Measurements from ENCODE around the gene SLC30A2. TPM values are rescaled to one million over a fixed set of nuclear protein-coding genes. Genes with fewer than 3 reads are reported as not detected.
A peak's percentile ranks its signal among the peaks of the same experiment; 100 is the strongest.

SLC30A2 gene
- polyA plus RNA-seq, 3 donors, result not detected

DNA sequence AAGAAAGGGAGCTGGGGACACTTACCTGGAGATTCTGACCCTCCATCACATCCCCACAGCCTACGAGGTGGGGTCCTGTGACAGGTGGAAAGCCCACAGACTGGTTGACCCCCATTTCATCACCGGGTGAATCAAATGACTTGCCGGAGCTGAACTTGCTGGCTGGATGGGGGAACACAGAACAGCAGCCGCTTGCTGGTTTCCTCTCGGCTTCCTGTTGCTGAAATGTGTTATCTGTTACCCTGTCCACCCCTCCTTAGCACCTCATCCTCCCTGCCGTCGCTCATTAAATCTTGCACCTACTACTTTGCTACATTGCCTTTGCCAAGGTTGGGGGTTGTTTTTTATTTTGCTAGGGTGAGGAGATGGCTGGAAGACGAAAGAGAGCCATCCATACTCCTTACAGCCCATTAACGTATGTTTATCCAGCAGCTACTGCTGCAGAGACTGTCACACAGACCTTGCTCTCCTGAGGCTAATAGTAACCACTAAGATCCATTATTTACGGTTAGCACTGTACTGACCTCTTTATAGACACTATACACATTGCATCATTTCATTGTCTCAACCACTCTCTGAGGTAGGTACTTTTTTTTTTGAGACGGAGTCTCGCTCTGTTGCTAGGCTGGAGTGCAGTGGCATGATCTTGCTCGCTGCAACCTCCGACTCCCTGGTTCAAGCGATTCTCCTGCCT is 55.1 kb downstream of the SLC30A2 start:
- Histone ChIP-seq H3K27ac (ENCODE audit: low read depth in 1 of 2, low read length in 2 of 2) (no peak overlapping the region), H3K4me3 (replicated peaks in 1 of 3; ENCODE audit: low read depth in 2 of 3, low read length in 3 of 3) (no peak overlapping the region), H3K4me2 (replicated peaks; ENCODE audit: extremely low read depth, low read length, poor library complexity, severe bottlenecking) (peak overlapping the region; percentile 34), H3K27me3 (ENCODE audit: control insufficient read depth in 2 of 2, insufficient read depth in 2 of 2, low read length in 2 of 2) (no peaks in the 10 kb centered on the region), H3K4me1 (ENCODE audit: control insufficient read depth in 1 of 2, insufficient read depth in 2 of 2, low read length in 2 of 2) (peaks cover 20 to 25% of the 10 kb centered on the region in 2 donors), H4K20me1 (ENCODE audit: insufficient read depth, low read length) (peaks cover 10% of the 10 kb centered on the region), H3K9me3 (replicated peaks in 1 of 2; ENCODE audit: control insufficient read depth in 1 of 2, insufficient read depth in 1 of 2, low read length in 2 of 2) (no peaks in the 10 kb centered on the region), H3K36me3 (replicated peaks in 1 of 2; ENCODE audit: control insufficient read depth in 1 of 2, insufficient read depth in 2 of 2, low read length in 2 of 2) (peaks cover 17 to 56% of the 10 kb centered on the region in 2 donors), H3K9ac (ENCODE audit: insufficient read depth, low read length, poor library complexity, severe bottlenecking) (peak overlapping the region; percentile 6), H2AFZ (ENCODE audit: insufficient read depth, low read depth, low read length, poor library complexity, severe bottlenecking) (peak overlapping the region; percentile 15), H3K79me2 (ENCODE audit: insufficient read depth, low read length) (peaks cover 37% of the 10 kb centered on the region)
- H3K27me3 Mint-ChIP-seq (ENCODE audit: low read depth in 3 of 3), result peaks cover 0 to 7% (median 0%) of the 10 kb centered on the region in 3 donors
- H3K4me1 Mint-ChIP-seq, result peaks cover 31% of the 10 kb centered on the region
- peak overlapping the region; percentile 3 to 84 for H3K4me3 Mint-ChIP-seq
- no peak for DNase-seq
- intact Hi-C loops (cut with micrococcal nuclease), result no loop called here
- peaks cover 39 to 45% of the 10 kb centered on the region in 2 donors for H3K36me3 Mint-ChIP-seq
- H3K9me3 Mint-ChIP-seq, result no peaks in the 10 kb centered on the region
- TF ChIP-seq, protein P1, sequence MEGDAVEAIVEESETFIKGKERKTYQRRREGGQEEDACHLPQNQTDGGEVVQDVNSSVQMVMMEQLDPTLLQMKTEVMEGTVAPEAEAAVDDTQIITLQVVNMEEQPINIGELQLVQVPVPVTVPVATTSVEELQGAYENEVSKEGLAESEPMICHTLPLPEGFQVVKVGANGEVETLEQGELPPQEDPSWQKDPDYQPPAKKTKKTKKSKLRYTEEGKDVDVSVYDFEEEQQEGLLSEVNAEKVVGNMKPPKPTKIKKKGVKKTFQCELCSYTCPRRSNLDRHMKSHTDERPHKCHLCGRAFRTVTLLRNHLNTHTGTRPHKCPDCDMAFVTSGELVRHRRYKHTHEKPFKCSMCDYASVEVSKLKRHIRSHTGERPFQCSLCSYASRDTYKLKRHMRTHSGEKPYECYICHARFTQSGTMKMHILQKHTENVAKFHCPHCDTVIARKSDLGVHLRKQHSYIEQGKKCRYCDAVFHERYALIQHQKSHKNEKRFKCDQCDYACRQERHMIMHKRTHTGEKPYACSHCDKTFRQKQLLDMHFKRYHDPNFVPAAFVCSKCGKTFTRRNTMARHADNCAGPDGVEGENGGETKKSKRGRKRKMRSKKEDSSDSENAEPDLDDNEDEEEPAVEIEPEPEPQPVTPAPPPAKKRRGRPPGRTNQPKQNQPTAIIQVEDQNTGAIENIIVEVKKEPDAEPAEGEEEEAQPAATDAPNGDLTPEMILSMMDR (IDR thresholded peaks at IDR 0.05), result no peak
- WGBS (ENCODE audit: insufficient coverage), result 59% methylated on average over 7 of the region's 15 CpGs
- H3K27ac Mint-ChIP-seq, result peak overlapping the region in 4 of 7 donors; percentile 13 to 82 (median 34)

GRCh38 chr1:25990251-25990650 is 55.7 kb downstream of the SLC30A2 start:
- Histone ChIP-seq H3K4me1 (ENCODE audit: control insufficient read depth in 1 of 2, insufficient read depth in 2 of 2, low read length in 2 of 2) (peaks cover 20 to 21% of the 10 kb centered on the region in 2 donors), H3K4me2 (replicated peaks; ENCODE audit: extremely low read depth, low read length, poor library complexity, severe bottlenecking) (peak overlapping the region; percentile 34), H3K9ac (ENCODE audit: insufficient read depth, low read length, poor library complexity, severe bottlenecking) (peak overlapping the region; percentile 6), H3K36me3 (replicated peaks in 1 of 2; ENCODE audit: control insufficient read depth in 1 of 2, insufficient read depth in 2 of 2, low read length in 2 of 2) (peaks cover 23 to 62% of the 10 kb centered on the region in 2 donors), H3K27me3 (ENCODE audit: control insufficient read depth in 2 of 2, insufficient read depth in 2 of 2, low read length in 2 of 2) (no peaks in the 10 kb centered on the region), H3K79me2 (ENCODE audit: insufficient read depth, low read length) (peaks cover 31% of the 10 kb centered on the region), H4K20me1 (ENCODE audit: insufficient read depth, low read length) (peaks cover 10% of the 10 kb centered on the region), H3K27ac (ENCODE audit: low read depth in 1 of 2, low read length in 2 of 2) (no peak overlapping the region), H3K9me3 (replicated peaks in 1 of 2; ENCODE audit: control insufficient read depth in 1 of 2, insufficient read depth in 1 of 2, low read length in 2 of 2) (no peaks in the 10 kb centered on the region), H3K4me3 (replicated peaks in 1 of 3; ENCODE audit: low read depth in 2 of 3, low read length in 3 of 3) (no peak overlapping the region), H2AFZ (ENCODE audit: insufficient read depth, low read depth, low read length, poor library complexity, severe bottlenecking) (peak overlapping the region; percentile 15)
- peaks cover 0 to 7% (median 0%) of the 10 kb centered on the region in 3 donors for H3K27me3 Mint-ChIP-seq (ENCODE audit: low read depth in 3 of 3)
- no peak for DNase-seq
- WGBS (ENCODE audit: insufficient coverage), result no CpG with 5 or more reads among the region's 6 CpGs
- H3K36me3 Mint-ChIP-seq, result peaks cover 44 to 49% of the 10 kb centered on the region in 2 donors
- TF ChIP-seq, protein P1 (IDR thresholded peaks at IDR 0.05), result no peak
- peak overlapping the region in 3 of 7 donors; percentile 13 to 53 (median 33) for H3K27ac Mint-ChIP-seq
- H3K9me3 Mint-ChIP-seq, result no peaks in the 10 kb centered on the region
- peaks cover 29% of the 10 kb centered on the region for H3K4me1 Mint-ChIP-seq
- intact Hi-C loops (cut with micrococcal nuclease), result no loop called here
- peak overlapping the region; percentile 3 to 84 for H3K4me3 Mint-ChIP-seq

Measured in CD14-positive monocyte (primary cell).